A673 (cell line): ENCODE measurements around the gene ACTN4. TPM values are rescaled to one million over a fixed set of nuclear protein-coding genes. Genes with fewer than 3 reads are reported as not detected.

ENCODE experiments used
- BruUV-seq: library from RNA; stranded (reverse); fragments of 400-500 nt; replicated peaks from 2 replicates; lab custom pipeline; 2021; lab: Mats Ljungman, UMichigan
- CTCF ChIA-PET: fragments of 300-600 bp; sonication (Branson Sonifier 250); formaldehyde crosslinking; loops from one replicate; lab custom pipeline; 2022; ENCODE audit warnings: antibody characterized with exemption; lab: Charles Lee
- POLR2A ChIA-PET: fragments of 300-600 bp; sonication (Branson Sonifier 250); formaldehyde crosslinking; loops from one replicate; lab custom pipeline; 2022; ENCODE audit warnings: antibody characterized with exemption; ENCODE audit not compliant: low non-redundant PET; lab: Charles Lee
- DNase-seq: peaks from one replicate; pipeline ENCODE4 v3.0.0-alpha.2; 2015; ENCODE audit warnings: low spot score
- H3K27ac ChIP-seq: fragments of 200-600 bp; sonication (generic); 2 replicates; pipeline ENCODE4 v1.5.1; 2016; ENCODE audit warnings: mixed run types, low read depth, mild to moderate bottlenecking, mixed read lengths, antibody characterized with exemption, low read length; ENCODE audit not compliant: poor library complexity, severe bottlenecking
- H3K27me3 ChIP-seq: fragments of 200-600 bp; sonication (generic); replicated peaks from 2 replicates; pipeline ENCODE4 v1.6.1; 2017; ENCODE audit warnings: mixed run types, low read depth, mild to moderate bottlenecking, mixed read lengths, antibody characterized with exemption, low read length; ENCODE audit not compliant: insufficient read depth, poor library complexity
- H3K36me3 ChIP-seq: fragments of 200-600 bp; sonication (generic); 2 replicates; pipeline ENCODE4 v1.6.1; 2016; ENCODE audit warnings: mixed run types, mild to moderate bottlenecking, mixed read lengths, antibody characterized with exemption, low read length; ENCODE audit not compliant: insufficient read depth, poor library complexity, severe bottlenecking
- H3K4me1 ChIP-seq: fragments of 200-600 bp; sonication (generic); 2 replicates; pipeline ENCODE4 v1.6.1; 2017; ENCODE audit warnings: mixed run types, mild to moderate bottlenecking, mixed read lengths, antibody characterized with exemption, low read length; ENCODE audit not compliant: insufficient read depth, poor library complexity, severe bottlenecking
- H3K4me3 ChIP-seq: fragments of 200-600 bp; sonication (generic); 2 replicates; pipeline ENCODE4 v1.5.1; 2016; ENCODE audit warnings: low read depth, mixed run types, mild to moderate bottlenecking, mixed read lengths, low read length; ENCODE audit not compliant: poor library complexity, severe bottlenecking
- H3K9me3 ChIP-seq: fragments of 200-600 bp; sonication (generic); 2 replicates; pipeline ENCODE4 v1.6.1; 2016; ENCODE audit warnings: mixed run types, low read depth, mild to moderate bottlenecking, mixed read lengths, antibody characterized with exemption, low read length; ENCODE audit not compliant: poor library complexity, severe bottlenecking
- CTCF ChIP-seq: fragments of 300-800, 200-600 bp; sonication (generic); conservative IDR thresholded peaks from 2 replicates; pipeline ENCODE4 v1.5.1; 2017; ENCODE audit warnings: low read depth, mild to moderate bottlenecking, antibody characterized with exemption, low read length, moderate library complexity, mixed read lengths
- EZH2 ChIP-seq: fragments of 200-600 bp; sonication (generic); IDR thresholded peaks from 2 replicates; pipeline ENCODE4 v1.6.1; 2017; ENCODE audit warnings: borderline replicate concordance, low read depth, mild to moderate bottlenecking, mixed read lengths, antibody characterized with exemption, low read length; ENCODE audit not compliant: poor library complexity, severe bottlenecking
- intact Hi-C: fragments of 100-400 bp; cut with micrococcal nuclease; formaldehyde crosslinking; loops from one replicate; pipeline ENCODE4 v1.10.0; 2022; ENCODE audit not compliant: unreplicated experiment
- total RNA-seq: library from RNA; stranded (reverse); gene quantifications from 2 replicates; pipeline ENCODE4 v1.2.3, GENCODE V29; 2021

The ACTN4 gene
- total RNA-seq, 1 experiment from 2014 or later = 397 TPM

GRCh38 chr19:38699027-38699346 is 51.5 kb downstream of the ACTN4 start:
- Histone ChIP-seq H3K27ac (peak overlapping the region; percentile 41), H3K4me3 (no peak overlapping the region), H3K4me1 (peaks cover under 1% of the 10 kb centered on the region), H3K36me3 (peaks cover 13% of the 10 kb centered on the region), H3K27me3 (no peaks in the 10 kb centered on the region), H3K9me3 (no peaks in the 10 kb centered on the region)
- TF ChIP-seq EZH2 = no peak
- no peak for TF ChIP-seq CTCF
- CTCF ChIA-PET = no interaction called here
- no TSS peak for BruUV-seq
- intact Hi-C loops = no loop called here
- POLR2A ChIA-PET = no interaction called here
- DNase-seq = no peak

GRCh38 chr19:38699647-38700349 is 52.3 kb downstream of the ACTN4 start:
- POLR2A ChIA-PET = no interaction called here
- H3K9me3 ChIP-seq = no peaks in the 10 kb centered on the region
- no TSS peak for BruUV-seq
- H3K36me3 ChIP-seq = peaks cover 18% of the 10 kb centered on the region
- no peak overlapping the region for H3K4me3 ChIP-seq
- H3K27me3 ChIP-seq = no peaks in the 10 kb centered on the region
- TF ChIP-seq CTCF (no peak), EZH2 (no peak)
- DNase-seq = no peak
- intact Hi-C loops = no loop called here
- H3K4me1 ChIP-seq = no peaks in the 10 kb centered on the region
- H3K27ac ChIP-seq = no peak overlapping the region
- CTCF ChIA-PET = interaction anchor here (0.6 kb wide), 2 partner anchors 66 to 180 kb away, joined by 3 read pairs; no protein-coding TSS in a partner anchor

GRCh38 chr19:38700350-38700901 is 53.0 kb downstream of the ACTN4 start:
- ChIA-PET POLR2A (no interaction called here), CTCF (interaction anchor here (0.6 kb wide), 2 partner anchors 67 to 180 kb away, joined by 3 read pairs; no protein-coding TSS in a partner anchor)
- no TSS peak for BruUV-seq
- no peak for DNase-seq
- H3K27ac ChIP-seq = no peak overlapping the region
- no peaks in the 10 kb centered on the region for H3K27me3 ChIP-seq
- H3K9me3 ChIP-seq = no peaks in the 10 kb centered on the region
- TF ChIP-seq EZH2 = no peak
- TF ChIP-seq CTCF = no peak
- H3K36me3 ChIP-seq = peaks cover 24% of the 10 kb centered on the region
- intact Hi-C loops = no loop called here
- H3K4me1 ChIP-seq = no peaks in the 10 kb centered on the region
- H3K4me3 ChIP-seq = no peak overlapping the region
